Endothelial cell of umbilical vein (primary cell): ENCODE results near the gene IRF3. TPM values are rescaled to one million over a fixed set of nuclear protein-coding genes. Genes with fewer than 3 reads are reported as not detected.

Experiments
- BruUV-seq: library from RNA; stranded (reverse); fragments of 400-500 nt; replicated peaks from 2 replicates; lab custom pipeline; 2021; lab: Mats Ljungman, UMichigan
- CTCF ChIA-PET: fragments of 300-600, 350-600 bp; sonication (Branson Sonifier 250); formaldehyde crosslinking; loops from one replicate; lab custom pipeline; 2021; ENCODE audit warnings: antibody characterized with exemption, inconsistent platforms; lab: Charles Lee
- POLR2A ChIA-PET: fragments of 300-600, 350-600 bp; sonication (Branson Sonifier 250); formaldehyde crosslinking; loops from one replicate; lab custom pipeline; 2021; ENCODE audit warnings: antibody characterized with exemption, inconsistent platforms; lab: Charles Lee
- DNase-seq: peaks from one replicate; pipeline ENCODE4 v3.0.0-alpha.2; 2011; ENCODE audit warnings: low read depth, low spot score
- FAIRE-seq: peaks from 2 replicates; lab custom pipeline; 2011; peaks lifted over from hg19 to GRCh38; lab: Jason Lieb, UNC
- H2AFZ ChIP-seq: 2 replicates; pipeline ENCODE4 v1.6.0; 2012; ENCODE audit warnings: low read depth, low read length, control low read depth, inconsistent platforms
- H3K27ac ChIP-seq: 2 replicates; pipeline ENCODE4 v1.5.1; 2011; ENCODE audit warnings: low read depth, mild to moderate bottlenecking, control low read depth, low read length, moderate library complexity; ENCODE audit not compliant: insufficient read depth
- H3K27me3 ChIP-seq, 2 experiments: 2 replicates each; pipeline versions ENCODE4 v1.6.0 to v1.6.1; 2011; ENCODE audit warnings: low read length in 2 of 2, mixed read lengths in 1 of 2; ENCODE audit not compliant: control insufficient read depth in 2 of 2, insufficient read depth in 2 of 2
- H3K36me3 ChIP-seq, 2 experiments: 2 replicates in 1 of 2; 3 replicates in 1 of 2; pipeline ENCODE4 v1.5.1; 2011; ENCODE audit warnings: low read length in 2 of 2, mild to moderate bottlenecking in 1 of 2, moderate library complexity in 1 of 2; ENCODE audit not compliant: control insufficient read depth in 2 of 2, insufficient read depth in 2 of 2; ENCODE audit errors: extremely low read depth in 1 of 2
- H3K4me1 ChIP-seq: 3 replicates; pipeline ENCODE4 v1.5.1; 2011; ENCODE audit warnings: mild to moderate bottlenecking, low read length; ENCODE audit not compliant: control insufficient read depth, insufficient read depth; ENCODE audit errors: extremely low read depth
- H3K4me2 ChIP-seq: 2 replicates; pipeline ENCODE4 v1.6.1; 2011; ENCODE audit warnings: low read length, control low read depth, mixed read lengths; ENCODE audit not compliant: insufficient read depth
- H3K4me3 ChIP-seq, 3 experiments: fragments of 200-600 bp in 1 of 3; sonication (generic), shearing (Covaris generic) in 1 of 3; replicated peaks in 1 of 3; 2 replicates each; pipeline ENCODE4 v1.5.1; 2011 to 2016; ENCODE audit warnings: control low read depth in 3 of 3, low read length in 3 of 3, mild to moderate bottlenecking in 2 of 3, inconsistent platforms in 1 of 3, low read depth in 1 of 3, moderate library complexity in 1 of 3; ENCODE audit not compliant: insufficient read depth in 1 of 3
- H3K79me2 ChIP-seq: 2 replicates; pipeline ENCODE4 v1.6.0; 2012; ENCODE audit warnings: low read length, inconsistent platforms; ENCODE audit not compliant: control insufficient read depth, insufficient read depth
- H3K9ac ChIP-seq: replicated peaks from 2 replicates; pipeline ENCODE3; 2011; ENCODE audit warnings: low read length, control low read depth; ENCODE audit not compliant: insufficient read depth; ENCODE audit errors: extremely low read depth
- H3K9me1 ChIP-seq: replicated peaks from 3 replicates; pipeline ENCODE4 v1.6.0; 2011; ENCODE audit warnings: mild to moderate bottlenecking, low read length; ENCODE audit not compliant: control insufficient read depth, insufficient read depth; ENCODE audit errors: extremely low read depth
- H3K9me3 ChIP-seq: replicated peaks from 2 replicates; pipeline ENCODE4 v1.5.1; 2012; ENCODE audit warnings: low read length, inconsistent platforms; ENCODE audit not compliant: control insufficient read depth, insufficient read depth
- H4K20me1 ChIP-seq: replicated peaks from 2 replicates; pipeline ENCODE3; 2011; ENCODE audit warnings: mild to moderate bottlenecking, low read length; ENCODE audit not compliant: control insufficient read depth, insufficient read depth; ENCODE audit errors: extremely low read depth
- CTCF ChIP-seq, 2 donors: IDR thresholded peaks; 1 replicate in 1 of 2; 2 replicates in 1 of 2; pipeline ENCODE4 v1.5.1; 2011; ENCODE audit warnings: low read length in 2 of 2, mild to moderate bottlenecking in 2 of 2, moderate library complexity in 2 of 2, control low read depth in 1 of 2, inconsistent platforms in 1 of 2, low read depth in 1 of 2; ENCODE audit not compliant: insufficient read depth in 1 of 2; ENCODE audit errors: extremely low read depth in 1 of 2
- EZH2 ChIP-seq: IDR thresholded peaks from 2 replicates; pipeline ENCODE4 v1.6.1; 2012; ENCODE audit warnings: borderline replicate concordance, low read depth, mild to moderate bottlenecking, moderate library complexity, low read length, inconsistent platforms; ENCODE audit not compliant: severe bottlenecking
- FOS ChIP-seq: IDR thresholded peaks from 2 replicates; pipeline ENCODE4 v1.6.1; 2011; ENCODE audit warnings: mild to moderate bottlenecking, low read length, moderate library complexity, borderline replicate concordance; ENCODE audit not compliant: insufficient read depth
- GATA2 ChIP-seq: IDR thresholded peaks from 2 replicates; pipeline ENCODE4 v1.7.0; 2011; ENCODE audit warnings: low read depth, mild to moderate bottlenecking, moderate library complexity, mixed read lengths, low read length; ENCODE audit not compliant: insufficient read length, insufficient read depth
- JUN ChIP-seq: IDR thresholded peaks from 2 replicates; pipeline ENCODE4 v1.6.1; 2011; ENCODE audit warnings: borderline replicate concordance, low read depth; ENCODE audit not compliant: insufficient read length, insufficient read depth
- MAX ChIP-seq: IDR thresholded peaks from 2 replicates; pipeline ENCODE4 v1.6.1; 2011; ENCODE audit not compliant: insufficient read depth, insufficient read length
- MYC ChIP-seq: IDR thresholded peaks from one replicate; pipeline ENCODE4 v1.6.1; 2011; ENCODE audit warnings: mild to moderate bottlenecking, low read depth, low read length
- POLR2A ChIP-seq: IDR thresholded peaks from 2 replicates; pipeline ENCODE4 v1.6.1; 2012; ENCODE audit warnings: low read depth, mild to moderate bottlenecking, control low read depth, low read length
- POLR2AphosphoS5 ChIP-seq: IDR thresholded peaks from 2 replicates; pipeline ENCODE4 v1.6.1; 2012; ENCODE audit warnings: low read depth, mild to moderate bottlenecking, control low read depth, low read length, moderate library complexity; ENCODE audit not compliant: insufficient read depth
- dilution Hi-C: fragments of 300-500 bp; cut with MboI; formaldehyde crosslinking; loops from one replicate; pipeline ENCODE4 v1.15.0; 2019; ENCODE audit warnings: low sequenced_read_pairs; ENCODE audit not compliant: extremely low pct_ligation_motif_present
- intact Hi-C: fragments of 100-400 bp; cut with micrococcal nuclease; formaldehyde crosslinking; loops from one replicate; pipeline ENCODE4 v1.10.0; 2022
- polyA plus RNA-seq, 4 experiments: library from polyadenylated mRNA; depleted of rRNA in 3 of 4; stranded (reverse) in 3 of 4; unstranded in 1 of 4; fragments of >200 nt; gene quantifications; 2 replicates each; pipeline versions ENCODE4 v1.2.1 to v1.2.3, GENCODE V29; 2011 to 2012; ENCODE audit warnings: missing spikeins in 1 of 4
- total RNA-seq: library from RNA; stranded (reverse); gene quantifications from 2 replicates; pipeline ENCODE4 v1.2.3, GENCODE V29; 2021

Gene IRF3
- total and polyA plus RNA-seq, 2 donors (not counting 3 experiments of a cell fraction or from before 2014, with no cell fraction given), result 64.8 to 73.5 TPM

- H3K27me3 ChIP-seq, result no peaks in the 10 kb centered on the region
- no peaks in the 10 kb centered on the region for H3K9me1 ChIP-seq
- no peak overlapping the region for H2AFZ ChIP-seq
- BruUV-seq, result no TSS peak
- no peak overlapping the region for H3K9ac ChIP-seq
- H4K20me1 ChIP-seq, result no peaks in the 10 kb centered on the region
- intact Hi-C loops (no loop called here), dilution Hi-C loops (no loop called here)
- FAIRE-seq, result no peak
- H3K4me1 ChIP-seq, result no peaks in the 10 kb centered on the region
- H3K27ac ChIP-seq, result no peak overlapping the region
- no peak overlapping the region for H3K4me3 ChIP-seq
- peaks cover 0 to 11% of the 10 kb centered on the region in 2 experiments for H3K36me3 ChIP-seq
- no peak for DNase-seq
- H3K79me2 ChIP-seq, result no peaks in the 10 kb centered on the region
- ChIA-PET POLR2A (no interaction called here), CTCF (interaction anchor here (1.5 kb wide), 1 partner anchor 13 kb away, joined by 6 read pairs; no protein-coding TSS in a partner anchor)
- no peak for TF ChIP-seq CTCF (IDR thresholded peaks at IDR 0.05; ENCODE audit: extremely low read depth in 1 of 2, insufficient read depth in 1 of 2, low read depth in 1 of 2, low read length in 2 of 2)
- no peak for TF ChIP-seq POLR2AphosphoS5
- TF ChIP-seq MAX, result no peak
- TF ChIP-seq GATA2, result no peak
- no peak for TF ChIP-seq JUN
- TF ChIP-seq POLR2A, result no peak
- no peak for TF ChIP-seq FOS
- TF ChIP-seq MYC, result no peak
- TF ChIP-seq EZH2, result no peak
- H3K9me3 ChIP-seq, result no peaks in the 10 kb centered on the region
- H3K4me2 ChIP-seq, result no peak overlapping the region
Measured at GRCh38 chr19:49704888-49705642, 39.4 kb upstream of the IRF3 start.
